HepG2 (cell line): Measurements from ENCODE around the gene FAM241B. TPM values are rescaled to one million over a fixed set of nuclear protein-coding genes. Genes with fewer than 3 reads are reported as not detected.

ENCODE experiments used
- ATAC-seq: fragments of 200-7000 bp; cut with Tn5 transposase; 3 replicates; pipeline ENCODE4 v1.9.1; 2020; ENCODE audit warnings: mild to moderate bottlenecking, moderate library complexity
- BruUV-seq: library from RNA; stranded (reverse); fragments of 400-500 nt; replicated peaks from 2 replicates; lab custom pipeline; 2021; lab: Mats Ljungman, UMichigan
- CTCF ChIA-PET: fragments of 300-600 bp; formaldehyde crosslinking; extraction: SDS; loops from one replicate; lab custom pipeline; 2021; ENCODE audit warnings: low total read pairs, inconsistent platforms, low intra/inter-chr PET ratio; lab: Yijun Ruan, JAX
- POLR2A ChIA-PET: fragments of 350-600 bp; sonication (Branson Sonifier 250); formaldehyde crosslinking; loops from one replicate; lab custom pipeline; 2020; ENCODE audit warnings: antibody characterized with exemption, inconsistent platforms; lab: Yijun Ruan, JAX
- DNase-seq: peaks from one replicate; pipeline ENCODE4 v3.0.0-alpha.2; 2015; ENCODE audit warnings: low spot score
- FAIRE-seq: peaks from 3 replicates; lab custom pipeline; 2011; peaks lifted over from hg19 to GRCh38; lab: Jason Lieb, UNC
- H2AFZ ChIP-seq: one replicate; pipeline ENCODE4 v1.6.1; 2011; ENCODE audit warnings: low read length, inconsistent platforms
- H3K27ac ChIP-seq: fragments of 300-600 bp; 3 replicates; pipeline ENCODE4 v1.8.0; 2011; ENCODE audit warnings: mixed run types, mild to moderate bottlenecking, mixed read lengths, low read length, inconsistent platforms; ENCODE audit not compliant: insufficient read depth; ENCODE audit errors: extremely low read length
- H3K27me3 ChIP-seq, 2 experiments: fragments of 200-600 bp in 1 of 2; 2 replicates in 1 of 2; 3 replicates in 1 of 2; pipeline versions ENCODE4 v1.6.0 to v1.8.0; 2011; ENCODE audit warnings: low read length in 2 of 2, mild to moderate bottlenecking in 2 of 2, moderate library complexity in 2 of 2, inconsistent platforms in 1 of 2; ENCODE audit not compliant: insufficient read depth in 2 of 2, control insufficient read depth in 1 of 2
- H3K36me3 ChIP-seq, 2 experiments: fragments of 200-600 bp in 1 of 2; replicated peaks in 1 of 2; 2 replicates in 1 of 2; 3 replicates in 1 of 2; pipeline versions ENCODE4 v1.5.1 to v1.8.0; 2011; ENCODE audit warnings: low read length in 2 of 2, inconsistent platforms in 1 of 2; ENCODE audit not compliant: insufficient read depth in 2 of 2, control insufficient read depth in 1 of 2
- H3K4me1 ChIP-seq: 2 replicates; pipeline ENCODE4 v1.5.1; 2012; ENCODE audit warnings: low read length, inconsistent platforms; ENCODE audit not compliant: insufficient read depth
- H3K4me2 ChIP-seq: 2 replicates; pipeline ENCODE4 v1.6.0; 2011; ENCODE audit warnings: low read depth, low read length, inconsistent platforms
- H3K4me3 ChIP-seq, 3 experiments: fragments of 200-600 bp in 1 of 3; sonication (generic), shearing (Covaris generic) in 1 of 3; replicated peaks in 1 of 3; 2 replicates each; pipeline ENCODE4 v1.5.1; 2011 to 2016; ENCODE audit warnings: low read length in 3 of 3, inconsistent platforms in 2 of 3, low read depth in 2 of 3, mild to moderate bottlenecking in 2 of 3, control low read depth in 1 of 3, mixed read lengths in 1 of 3; ENCODE audit not compliant: insufficient read depth in 1 of 3
- H3K79me2 ChIP-seq: one replicate; pipeline ENCODE4 v1.6.1; 2011; ENCODE audit warnings: low read length, inconsistent platforms; ENCODE audit not compliant: insufficient read depth
- H3K9ac ChIP-seq: 2 replicates; pipeline ENCODE4 v1.6.0; 2011; ENCODE audit warnings: mild to moderate bottlenecking, low read depth, low read length, inconsistent platforms; ENCODE audit not compliant: insufficient read depth
- H3K9me3 ChIP-seq: 2 replicates; pipeline ENCODE4 v1.5.1; 2012; ENCODE audit warnings: mild to moderate bottlenecking, low read length
- H4K20me1 ChIP-seq: 2 replicates; pipeline ENCODE4 v1.6.0; 2011; ENCODE audit warnings: inconsistent platforms, mild to moderate bottlenecking, low read length, moderate library complexity; ENCODE audit not compliant: insufficient read depth
- FOXM1 ChIP-seq: sonication (generic); formaldehyde crosslinking; IDR thresholded peaks from 2 replicates; pipeline ENCODE4 v1.5.0; 2020; ENCODE audit warnings: missing genetic modification reagents
- HOXA3 ChIP-seq: sonication (generic); formaldehyde crosslinking; IDR thresholded peaks from 2 replicates; pipeline ENCODE4 v1.5.0; 2020; ENCODE audit warnings: missing genetic modification reagents
- ISX ChIP-seq: sonication (generic); formaldehyde crosslinking; conservative IDR thresholded peaks from 2 replicates; pipeline ENCODE4 v1.5.0; 2020; ENCODE audit warnings: missing genetic modification reagents
- MXI1 ChIP-seq: IDR thresholded peaks from 3 replicates; pipeline ENCODE4 v1.6.1; 2012; ENCODE audit warnings: low read depth, low read length, inconsistent platforms, borderline replicate concordance
- POLR2AphosphoS5 ChIP-seq: IDR thresholded peaks from 2 replicates; pipeline ENCODE4 v1.6.1; 2012; ENCODE audit warnings: low read depth, low read length
- RCOR2 ChIP-seq: IDR thresholded peaks from 2 replicates; pipeline ENCODE4 v1.6.1; 2016; ENCODE audit warnings: missing biosample characterization, missing genetic modification reagents
- REXO4 ChIP-seq: sonication (generic); formaldehyde crosslinking; IDR thresholded peaks from 2 replicates; pipeline ENCODE4 v1.8.0; 2022; ENCODE audit warnings: missing genetic modification reagents, mild to moderate bottlenecking, borderline replicate concordance
- RNF219 ChIP-seq: sonication (generic); formaldehyde crosslinking; IDR thresholded peaks from 2 replicates; pipeline ENCODE4 v1.5.0; 2020; ENCODE audit warnings: mild to moderate bottlenecking, missing genetic modification reagents
- ZMYM2 ChIP-seq: sonication (generic); formaldehyde crosslinking; IDR thresholded peaks from 2 replicates; pipeline ENCODE4 v1.8.0; 2022; ENCODE audit warnings: mild to moderate bottlenecking, missing genetic modification reagents
- ZNF225 ChIP-seq: sonication (generic); formaldehyde crosslinking; IDR thresholded peaks from 2 replicates; pipeline ENCODE4 v1.4.0; 2020; ENCODE audit warnings: mild to moderate bottlenecking, missing genetic modification reagents
- ZNF317 ChIP-seq: sonication (generic); formaldehyde crosslinking; IDR thresholded peaks from 2 replicates; pipeline ENCODE4 v1.5.0; 2020; ENCODE audit warnings: mild to moderate bottlenecking, missing genetic modification reagents
- ZNF776 ChIP-seq: sonication (generic); formaldehyde crosslinking; IDR thresholded peaks from 2 replicates; pipeline ENCODE4 v1.4.0; 2020; ENCODE audit warnings: mild to moderate bottlenecking, missing genetic modification reagents
- WGBS: methylation state at CpG from one replicate; pipeline ENCODE4 v1.1.6; 2017; ENCODE audit warnings: low lambda C conversion rate; 5-methylcytosine and 5-hydroxymethylcytosine counted together
- in situ Hi-C: cut with HindIII; loops from 2 replicates; pipeline ENCODE4 v1.10.0; 2017; ENCODE audit warnings: low pct_unique_long_range_greater_than_20kb; ENCODE audit not compliant: extremely low pct_ligation_motif_present
- intact Hi-C: fragments of 100-400 bp; cut with micrococcal nuclease; formaldehyde crosslinking; loops from one replicate; pipeline ENCODE4 v1.10.0; 2022; ENCODE audit not compliant: unreplicated experiment
- polyA plus RNA-seq, 8 experiments: library from polyadenylated mRNA; depleted of rRNA in 3 of 8; stranded (reverse) in 7 of 8; unstranded in 1 of 8; fragments of >200 nt; fragmentation: Illumina TruSeq in 4 of 8; extraction: Trizol in 4 of 8; gene quantifications; 2 replicates each; pipeline versions ENCODE4 v1.2.1 to v1.2.3, GENCODE V29; 2011 to 2016; ENCODE audit warnings: low read depth in 4 of 8, missing spikeins in 1 of 8, mixed read lengths in 1 of 8; ENCODE audit not compliant: insufficient read depth in 1 of 8
- total RNA-seq, 5 experiments: library from RNA; depleted of rRNA; stranded (reverse); fragments of >200 nt; fragmentation: Illumina TruSeq; extraction: Trizol; gene quantifications; 2 replicates each; pipeline ENCODE4 v1.2.3, GENCODE V29; 2016; ENCODE audit warnings: low read depth in 1 of 5

FAM241B gene
- total and polyA plus RNA-seq, 2 of the 13 experiments (the other 11 are each of a cell fraction or from before 2014, with no cell fraction given), result 1.9 to 4.0 TPM

GRCh38 chr10:69618746-69619145 lies 11.3 kb upstream of the FAM241B start:
- DNase-seq (no peak), ATAC-seq (no peak)
- Histone ChIP-seq H3K27ac (no peak overlapping the region), H3K4me2 (no peak overlapping the region), H3K79me2 (no peaks in the 10 kb centered on the region), H3K27me3 (peaks cover 0 to 2% of the 10 kb centered on the region in 2 experiments; a peak in 1 of 5 replicates), H3K4me3 (no peak overlapping the region), H2AFZ (no peak overlapping the region), H4K20me1 (no peaks in the 10 kb centered on the region), H3K9me3 (no peaks in the 10 kb centered on the region), H3K4me1 (no peaks in the 10 kb centered on the region)
- no TSS peak for BruUV-seq
- CTCF ChIA-PET, result no interaction called here
- no CpG with 5 or more reads among the region's 2 CpGs for WGBS
- in situ Hi-C loops, result no loop called here
- no peak for TF ChIP-seq ZNF317 (CRISPR knock-in tag)
- TF ChIP-seq ISX, result no peak
- no peak for TF ChIP-seq ZNF225
- TF ChIP-seq RNF219 (CRISPR knock-in tag), result no peak
- TF ChIP-seq POLR2AphosphoS5, result no peak
- no peak for TF ChIP-seq RCOR2 (CRISPR knock-in tag)
- TF ChIP-seq REXO4 (CRISPR knock-in tag), result no peak
- no peak for TF ChIP-seq ZMYM2 (CRISPR knock-in tag)
- TF ChIP-seq FOXM1, result no peak
- TF ChIP-seq MXI1, result no peak
- no peak for TF ChIP-seq ZNF776 (CRISPR knock-in tag)
- no peak for TF ChIP-seq HOXA3 (CRISPR knock-in tag)
- TF ChIP-seq, all 625 proteins: peak for 0
- intact Hi-C loops, result no loop called here
- POLR2A ChIA-PET, result no interaction called here
- H3K9ac ChIP-seq, result no peak overlapping the region
- FAIRE-seq, result no peak
- no peaks in the 10 kb centered on the region for H3K36me3 ChIP-seq
